Sciatic nerve (tissue), 2 donors: Measurements from ENCODE around the gene PCYT1A. TPM values are rescaled to one million over a fixed set of nuclear protein-coding genes. Genes with fewer than 3 reads are reported as not detected.
"Not testable (repeated sequence)": the region's sequence is repeated elsewhere in the genome, so short reads cannot be mapped to it uniquely, and the experiment has no call there.

Source experiments
- ATAC-seq: fragments of 200-7000 bp; cut with Tn5 transposase; one replicate; pipeline ENCODE4 v1.9.1; 2020; ENCODE audit warnings: mild to moderate bottlenecking, moderate library complexity
- DNase-seq: peaks from one replicate; pipeline ENCODE4 v3.0.0-alpha.2; 2020; ENCODE audit warnings: low spot score
- intact Hi-C: fragments of 100-400 bp; cut with DNase I; formaldehyde crosslinking; loops from one replicate; pipeline ENCODE4 v1.14.2; 2022
- total RNA-seq: library from RNA; stranded (reverse); fragmentation: NEBNext Ultra II Directional; extraction: Animal tissue kit (Norgen Biotek cat#: 25700); gene quantifications from one replicate; pipeline ENCODE4 v1.2.1, GENCODE V29; 2021
- donor health status: DM: no; HTN: no; CAD: no.
- donor health status: DM: no; HTN: no; CAD: no.

The PCYT1A gene
- total RNA-seq, 1 donor from 2014 or later: 63.8 TPM

DNA sequence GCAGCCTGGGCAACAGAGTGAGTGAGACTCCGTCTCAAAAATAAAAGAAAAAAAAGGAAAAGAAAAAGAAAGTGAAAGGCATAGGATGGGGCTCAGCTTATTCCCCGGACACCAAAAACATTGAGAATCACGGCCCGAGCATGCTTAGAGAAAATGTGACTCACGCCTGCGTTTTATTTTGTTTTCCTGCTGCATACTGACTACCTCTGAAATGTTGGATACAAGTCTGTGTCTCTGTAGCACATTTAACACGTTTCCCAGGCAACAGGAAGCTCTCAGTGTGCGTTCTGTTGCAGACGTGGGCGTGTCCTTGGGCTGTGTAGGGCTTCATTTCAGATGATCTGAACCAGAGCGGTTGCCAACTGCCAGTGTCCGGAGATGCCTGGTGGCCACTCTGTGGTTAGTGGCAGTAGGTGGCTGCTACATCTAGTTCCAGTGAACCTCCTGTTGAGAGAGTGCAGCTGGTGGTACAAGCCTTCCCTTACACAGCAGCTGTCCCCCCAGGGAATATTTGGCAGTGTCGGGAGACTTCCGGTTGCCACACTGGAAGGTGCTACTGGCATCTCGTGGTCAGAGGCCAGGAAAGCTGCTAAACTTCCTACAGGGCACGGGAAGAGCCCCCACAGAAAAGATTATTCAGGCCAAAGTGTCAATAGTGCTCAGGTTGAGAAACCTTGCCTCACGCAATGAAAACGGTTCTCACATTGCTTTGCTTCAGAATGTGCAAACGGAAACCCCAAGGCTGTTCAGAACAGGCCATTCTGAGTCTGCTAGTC, 68.1 kb downstream of the PCYT1A start:
- peak; percentile 79 for DNase-seq
- intact Hi-C loops: no loop called here
- peak; percentile 89 for ATAC-seq

GRCh38 chr3:196218155-196218712, 69.3 kb downstream of the PCYT1A start:
- intact Hi-C loops: no loop called here
- no peak for ATAC-seq
- DNase-seq: no peak

GRCh38 chr3:196217307-196218154, 70.0 kb downstream of the PCYT1A start:
- DNase-seq (no peak), ATAC-seq (no peak)
- intact Hi-C loops: no loop called here

DNA sequence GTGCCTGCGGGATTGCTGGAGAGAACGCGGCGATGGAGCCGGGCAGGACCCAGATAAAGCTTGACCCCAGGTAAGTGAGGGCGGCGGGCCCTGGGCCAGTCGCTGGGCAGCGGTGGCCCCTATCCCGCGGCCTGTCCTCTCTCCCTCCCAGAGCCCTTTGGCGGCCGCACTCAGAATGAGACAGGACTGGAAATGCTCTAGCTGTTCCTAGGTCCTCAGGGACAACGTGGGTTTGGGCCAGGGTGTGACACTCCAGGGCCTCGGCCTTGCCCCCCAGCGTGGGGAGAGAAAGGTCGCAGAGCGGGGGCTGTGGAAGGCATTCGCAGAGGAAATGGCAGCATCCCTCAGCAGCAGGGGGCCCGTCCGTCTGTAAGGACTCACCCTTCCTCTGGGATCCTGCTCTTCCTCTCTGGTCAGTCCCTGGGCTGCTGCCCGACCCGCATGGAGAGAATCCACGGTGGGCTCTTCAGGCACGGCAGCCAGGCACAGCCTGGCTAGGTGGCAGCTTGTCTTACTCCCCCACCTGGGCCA, 70.8 kb downstream of the PCYT1A start:
- no peak for DNase-seq
- ATAC-seq: no peak
- intact Hi-C loops: no loop called here

DNA sequence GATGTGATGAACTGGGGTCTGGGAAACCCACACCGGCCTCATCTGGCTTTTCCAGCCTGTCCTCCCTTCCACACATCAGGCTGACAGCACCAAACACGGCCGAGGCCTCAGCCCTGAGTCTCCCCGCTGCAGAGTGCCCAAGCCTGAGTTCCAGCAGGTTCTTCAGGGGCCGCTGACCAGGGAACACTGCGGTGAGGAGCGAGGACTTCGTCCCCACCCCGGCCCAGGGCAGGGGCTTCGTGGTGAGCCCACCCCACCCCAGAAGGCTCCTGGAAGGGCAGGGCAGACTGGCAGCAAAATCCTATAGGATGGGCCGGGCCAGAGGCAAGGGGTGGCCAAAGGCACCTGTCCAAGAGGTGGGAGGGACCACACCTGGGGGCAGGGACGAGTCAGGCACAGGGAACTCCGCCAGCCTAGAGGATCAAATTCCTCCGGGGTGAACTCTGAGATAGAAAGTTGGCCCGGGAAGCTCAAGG, 71.4 kb downstream of the PCYT1A start, which contains the start of gene SLC51A:
Gene SLC51A, plus strand, starts transcription at position 446 of the 476 bp plus-strand sequence. CDS start 179 bp downstream, outside the sequence.
- ATAC-seq: no peak
- DNase-seq: peak; percentile 49
- intact Hi-C loops: no loop called here

DNA sequence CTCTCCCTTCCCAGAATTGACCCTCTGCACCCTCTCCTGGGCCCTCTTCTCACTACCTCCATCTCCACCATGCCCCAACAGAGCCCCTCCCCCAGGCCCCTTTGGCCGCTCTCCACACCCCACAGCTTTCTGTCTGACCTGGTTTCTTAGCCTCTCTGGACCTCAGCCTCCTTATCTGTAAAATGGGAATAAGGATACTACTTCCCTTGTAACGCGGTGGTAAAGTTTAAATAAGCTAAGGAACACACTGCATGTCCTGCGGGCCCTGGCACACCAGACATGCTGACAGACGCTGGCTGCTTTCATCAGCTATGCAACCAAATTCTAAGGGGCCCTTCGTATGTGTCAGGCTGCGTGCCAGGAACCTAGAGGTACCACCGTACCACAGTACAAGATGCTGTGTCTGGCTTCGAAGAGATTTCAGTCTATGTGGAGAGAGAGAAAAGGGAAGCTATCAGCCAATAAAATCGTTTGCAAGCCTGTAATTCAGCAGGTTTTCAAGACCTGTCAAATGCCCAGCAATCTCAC, 72.0 kb downstream of the PCYT1A start:
- DNase-seq: no peak
- intact Hi-C loops: no loop called here
- no peak for ATAC-seq

DNA sequence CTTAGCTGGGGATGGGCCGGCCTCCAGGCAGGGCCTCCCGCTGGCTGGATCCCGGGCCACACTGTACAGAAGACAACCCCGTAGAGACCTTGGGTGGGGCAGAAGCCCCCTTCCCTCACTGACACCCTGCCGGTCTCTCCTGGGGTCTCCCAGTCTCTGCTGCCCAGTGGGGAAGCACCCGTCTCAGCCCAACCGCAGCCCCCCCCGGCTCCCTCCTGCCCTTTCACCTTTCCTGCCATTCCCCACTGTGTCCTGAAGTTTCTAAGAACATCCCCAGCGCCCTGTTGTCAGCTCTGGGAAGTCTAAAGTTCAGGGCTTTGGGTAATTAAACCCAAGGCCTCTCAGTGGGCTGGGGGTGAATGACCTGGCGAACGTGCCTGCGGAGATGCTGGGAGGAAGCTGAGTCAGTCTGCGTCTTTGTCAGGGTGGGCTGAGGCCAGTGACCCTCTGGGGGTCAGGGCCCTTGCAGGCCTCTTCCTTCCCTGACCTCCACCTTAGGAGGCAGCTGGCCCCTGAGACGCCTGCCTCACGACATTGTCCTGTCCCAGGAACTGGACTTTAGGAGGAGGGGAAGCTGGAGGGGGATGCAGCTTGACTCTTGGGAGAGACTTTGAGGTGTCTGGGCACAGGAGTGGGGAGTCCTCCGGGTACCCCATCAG, 72.6 kb downstream of the PCYT1A start:
- no peak for DNase-seq
- intact Hi-C loops: no loop called here
- no peak for ATAC-seq

- DNase-seq (no peak), ATAC-seq (no peak)
Observed at GRCh38 chr3:196210673-196211556, 76.6 kb downstream of the PCYT1A start, which contains the start of gene ZDHHC19. ZDHHC19 (minus strand) TSS chr3:196211400; CDS start chr3:196211315, 85 bp downstream.

GRCh38 chr3:196209944-196210672, 77.4 kb downstream of the PCYT1A start:
- ATAC-seq, DNase-seq, intact Hi-C loops: not testable (repeated sequence)

More at GRCh38 chr3:196210673-196211556, 76.6 kb downstream of the PCYT1A start, which contains the start of gene ZDHHC19:
- intact Hi-C loops: no loop called here

- DNase-seq (no peak), ATAC-seq (peak; percentile 8)
- intact Hi-C loops: no loop called here
Observed at GRCh38 chr3:196208942-196209695, 78.4 kb downstream of the PCYT1A start.

- DNase-seq (peak; percentile 73), ATAC-seq (peak; percentile 54)
- intact Hi-C loops: no loop called here
Observed at GRCh38 chr3:196207833-196208607, 79.5 kb downstream of the PCYT1A start.

DNA sequence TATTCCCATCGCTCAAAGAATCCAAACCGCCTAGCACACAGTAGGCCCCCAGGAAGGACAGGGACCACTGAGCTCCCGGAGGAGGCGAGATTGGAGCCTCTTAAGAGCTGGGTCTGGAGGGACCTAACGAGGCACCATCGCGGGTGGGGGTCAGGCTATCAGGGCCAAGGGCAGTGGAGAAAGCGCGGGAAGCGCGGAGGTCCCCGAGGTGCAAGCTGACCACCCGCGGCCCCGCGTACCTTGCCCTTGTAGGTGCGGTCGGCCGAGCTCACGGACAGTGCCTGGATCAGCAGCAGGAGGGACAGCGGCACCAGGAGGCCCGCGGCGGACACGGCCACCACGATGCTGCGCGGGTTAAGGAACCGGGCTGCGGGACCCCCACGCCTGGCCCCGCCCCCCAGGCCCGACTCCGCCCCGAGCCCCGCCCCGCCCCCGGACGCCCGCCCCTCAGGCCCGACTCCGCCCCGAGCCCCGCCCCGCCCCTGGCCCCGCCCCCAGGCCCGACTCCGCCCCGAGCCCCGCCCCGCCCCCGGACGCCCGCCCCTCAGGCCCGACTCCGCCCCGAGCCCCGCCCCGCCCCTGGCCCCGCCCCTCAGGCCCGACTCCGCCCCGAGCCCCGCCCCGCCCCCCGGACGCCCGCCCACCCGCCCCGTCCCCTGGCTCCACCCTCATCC, 80.2 kb downstream of the PCYT1A start:
- ATAC-seq (peak; percentile 47), DNase-seq (no peak)
- intact Hi-C loops: no loop called here

DNA sequence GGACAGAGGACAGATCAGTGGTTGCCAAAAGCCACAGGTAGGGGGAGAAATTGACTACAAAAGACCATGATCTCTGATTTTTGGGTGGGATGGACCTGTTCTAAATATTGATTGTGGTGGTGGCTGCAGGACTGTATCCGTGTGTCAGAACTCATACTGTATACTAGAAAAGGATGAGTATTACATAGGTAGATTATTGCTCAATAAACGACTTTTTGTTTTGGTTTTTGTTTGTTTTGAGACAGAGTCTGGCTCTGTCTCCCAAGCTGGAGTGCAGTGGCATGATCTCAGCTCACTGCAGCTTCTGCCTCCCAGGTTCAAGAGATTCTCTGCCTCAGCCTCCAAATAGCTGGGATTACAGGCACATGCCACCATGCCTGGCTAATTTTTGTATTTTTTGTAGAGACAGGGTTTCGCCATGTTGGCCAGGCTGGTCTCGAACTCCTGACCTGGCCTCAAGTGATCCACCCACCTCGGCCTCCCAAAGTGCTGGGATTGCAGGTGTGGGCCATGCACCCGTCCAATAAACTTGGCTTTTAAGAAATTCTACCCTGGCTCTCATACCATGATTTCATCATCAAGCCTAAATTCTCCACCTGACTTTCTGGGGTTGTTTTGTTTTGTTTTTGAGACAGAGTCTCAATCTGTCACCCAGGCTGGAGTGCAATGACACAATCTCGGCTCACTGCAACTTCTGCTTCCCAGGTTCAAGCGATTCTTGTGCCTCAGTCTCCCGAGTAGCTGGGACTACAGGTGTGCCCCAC, 81.9 kb downstream of the PCYT1A start:
- intact Hi-C loops, ATAC-seq, DNase-seq: not testable (repeated sequence)

DNA sequence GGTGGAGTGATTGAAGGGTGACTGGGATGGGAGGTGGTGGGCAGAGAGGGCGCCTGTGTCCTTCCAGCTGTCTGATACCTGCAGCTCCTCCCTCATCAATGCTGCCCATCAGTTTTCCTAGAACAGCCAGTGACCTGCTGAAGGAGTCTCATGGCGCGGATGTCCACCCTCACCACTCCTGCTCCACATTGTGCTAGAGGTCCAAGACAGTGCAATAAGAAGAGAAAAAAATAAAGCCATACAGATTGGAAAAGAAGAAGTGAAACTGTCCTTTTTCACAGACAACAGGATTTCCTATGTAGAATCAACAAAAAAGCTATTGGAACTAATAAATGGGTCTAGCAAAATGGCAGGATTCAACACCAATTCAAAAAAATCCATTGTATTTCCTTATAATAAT, 83.7 kb downstream of the PCYT1A start:
- intact Hi-C loops: no loop called here
- ATAC-seq (no peak), DNase-seq (no peak)
